Right atrium auricular region (tissue), 2 donors: ENCODE measurements around the gene AP3B1. TPM values are rescaled to one million over a fixed set of nuclear protein-coding genes. Genes with fewer than 3 reads are reported as not detected.
"Not testable (repeated sequence)": the region's sequence is repeated elsewhere in the genome, so short reads cannot be mapped to it uniquely, and the experiment has no call there.

Source experiments
- DNase-seq: peaks from one replicate; pipeline ENCODE4 v3.0.0-alpha.2; 2019; ENCODE audit warnings: low spot score
- H3K27ac ChIP-seq, 2 donors: fragments of 200-600 bp; sonication (generic); 1 replicate in 1 of 2; 2 replicates in 1 of 2; pipeline ENCODE4 v1.5.1; 2016 to 2019
- H3K27me3 ChIP-seq, 2 donors: fragments of 200-600 bp; sonication (generic); one replicate each; pipeline versions ENCODE4 v1.5.1 to v1.6.0; 2017 to 2019
- H3K36me3 ChIP-seq: fragments of 200-600 bp; sonication (generic); one replicate; pipeline ENCODE4 v1.5.1; 2016
- H3K4me1 ChIP-seq, 2 donors: fragments of 200-600 bp; sonication (generic); one replicate each; pipeline versions ENCODE4 v1.5.1 to v1.6.0; 2017 to 2019
- H3K4me3 ChIP-seq, 2 donors: fragments of 200-600 bp; sonication (generic); 1 replicate in 1 of 2; 2 replicates in 1 of 2; pipeline ENCODE4 v1.5.1; 2017 to 2019; ENCODE audit warnings: mild to moderate bottlenecking in 1 of 2, moderate library complexity in 1 of 2
- H3K9me3 ChIP-seq, 2 donors: fragments of 200-600 bp; sonication (generic); one replicate each; pipeline ENCODE4 v1.5.1; 2019
- CTCF ChIP-seq, 2 donors: fragments of 200-600 bp; sonication (generic); IDR thresholded peaks; one replicate each; pipeline ENCODE4 v1.5.1; 2019; ENCODE audit warnings: antibody characterized with exemption in 2 of 2
- total RNA-seq, 2 donors: library from RNA; depleted of rRNA; stranded (reverse); fragments of >200 nt; gene quantifications; one replicate each; pipeline ENCODE4 v1.1.0, GENCODE V29; 2016

The AP3B1 gene
- total RNA-seq, 2 donors from 2014 or later, result 22.4 to 25.7 TPM

- Histone ChIP-seq H3K36me3 (no peaks in the 10 kb centered on the region), H3K9me3 (no peaks in the 10 kb centered on the region), H3K27ac (no peak overlapping the region), H3K4me3 (no peak overlapping the region), H3K4me1 (no peaks in the 10 kb centered on the region), H3K27me3 (no peaks in the 10 kb centered on the region)
- DNase-seq, result no peak
- TF ChIP-seq CTCF (IDR thresholded peaks at IDR 0.05), result no peak
Observed at GRCh38 chr5:78213799-78214198, 80.7 kb downstream of the AP3B1 start.

GRCh38 chr5:78211052-78211451 is 83.4 kb downstream of the AP3B1 start:
- H3K36me3 ChIP-seq, result peaks cover 4% of the 10 kb centered on the region
- no peak overlapping the region for H3K27ac ChIP-seq
- H3K9me3 ChIP-seq, result no peaks in the 10 kb centered on the region
- TF ChIP-seq CTCF (IDR thresholded peaks at IDR 0.05), result no peak
- H3K4me1 ChIP-seq, result no peaks in the 10 kb centered on the region
- H3K27me3 ChIP-seq, result no peaks in the 10 kb centered on the region
- no peak overlapping the region for H3K4me3 ChIP-seq
- DNase-seq, result no peak

- no peak for DNase-seq
- no peak overlapping the region for H3K4me3 ChIP-seq
- peaks cover 4% of the 10 kb centered on the region for H3K36me3 ChIP-seq
- no peaks in the 10 kb centered on the region for H3K4me1 ChIP-seq
- H3K9me3 ChIP-seq, result no peaks in the 10 kb centered on the region
- no peak for TF ChIP-seq CTCF (IDR thresholded peaks at IDR 0.05)
- no peak overlapping the region for H3K27ac ChIP-seq
- H3K27me3 ChIP-seq, result no peaks in the 10 kb centered on the region
Observed at GRCh38 chr5:78204241-78204640, 90.3 kb downstream of the AP3B1 start.

- Histone ChIP-seq H3K4me1 (no peaks in the 10 kb centered on the region), H3K27ac (no peak overlapping the region), H3K36me3 (peaks cover 4% of the 10 kb centered on the region), H3K9me3 (no peaks in the 10 kb centered on the region), H3K27me3 (no peaks in the 10 kb centered on the region), H3K4me3 (no peak overlapping the region)
- no peak for DNase-seq
- TF ChIP-seq CTCF (IDR thresholded peaks at IDR 0.05), result no peak
Observed at GRCh38 chr5:78203815-78204214, 90.7 kb downstream of the AP3B1 start.

GRCh38 chr5:78190402-78190801 is 104.1 kb downstream of the AP3B1 start:
- Histone ChIP-seq H3K27ac (no peak overlapping the region), H3K27me3 (no peaks in the 10 kb centered on the region), H3K9me3 (peaks cover 0 to 3% of the 10 kb centered on the region in 2 donors), H3K4me1 (no peaks in the 10 kb centered on the region), H3K36me3 (no peaks in the 10 kb centered on the region), H3K4me3 (no peak overlapping the region)
- no peak for DNase-seq
- no peak for TF ChIP-seq CTCF (IDR thresholded peaks at IDR 0.05)

- not testable (repeated sequence) for H3K36me3 ChIP-seq, H3K4me3 ChIP-seq, H3K9me3 ChIP-seq, H3K27me3 ChIP-seq, H3K27ac ChIP-seq, DNase-seq, H3K4me1 ChIP-seq
Observed at GRCh38 chr5:78188681-78189080, 105.8 kb downstream of the AP3B1 start.
